Activated T-cell treated with anti-CD3 and anti-CD28 coated beads, Interleukin-2, amount 50 U/mL, for 48 hours (primary cell): ENCODE results near the gene CCDC127.
"Not testable (repeated sequence)": the region's sequence is repeated elsewhere in the genome, so short reads cannot be mapped to it uniquely, and the experiment has no call there.

ENCODE experiments used
- DNase-seq, 2 experiments: peaks; one replicate each; pipeline ENCODE4 v3.0.0-alpha.2; 2020

CCDC127 gene

GRCh38 chr5:231661-232060, 13.7 kb upstream of the CCDC127 start:
- no peak for DNase-seq

- no peak for DNase-seq
Observed at GRCh38 chr5:230711-231110, 12.8 kb upstream of the CCDC127 start.

GRCh38 chr5:228886-229285, 10.9 kb upstream of the CCDC127 start:
- no peak for DNase-seq

GRCh38 chr5:227375-227774, 9.4 kb upstream of the CCDC127 start:
- DNase-seq: not testable (repeated sequence)

GRCh38 chr5:225334-225733, 7.4 kb upstream of the CCDC127 start:
- DNase-seq: no peak

- no peak for DNase-seq
Observed at GRCh38 chr5:223791-224190, 5.8 kb upstream of the CCDC127 start.

DNA sequence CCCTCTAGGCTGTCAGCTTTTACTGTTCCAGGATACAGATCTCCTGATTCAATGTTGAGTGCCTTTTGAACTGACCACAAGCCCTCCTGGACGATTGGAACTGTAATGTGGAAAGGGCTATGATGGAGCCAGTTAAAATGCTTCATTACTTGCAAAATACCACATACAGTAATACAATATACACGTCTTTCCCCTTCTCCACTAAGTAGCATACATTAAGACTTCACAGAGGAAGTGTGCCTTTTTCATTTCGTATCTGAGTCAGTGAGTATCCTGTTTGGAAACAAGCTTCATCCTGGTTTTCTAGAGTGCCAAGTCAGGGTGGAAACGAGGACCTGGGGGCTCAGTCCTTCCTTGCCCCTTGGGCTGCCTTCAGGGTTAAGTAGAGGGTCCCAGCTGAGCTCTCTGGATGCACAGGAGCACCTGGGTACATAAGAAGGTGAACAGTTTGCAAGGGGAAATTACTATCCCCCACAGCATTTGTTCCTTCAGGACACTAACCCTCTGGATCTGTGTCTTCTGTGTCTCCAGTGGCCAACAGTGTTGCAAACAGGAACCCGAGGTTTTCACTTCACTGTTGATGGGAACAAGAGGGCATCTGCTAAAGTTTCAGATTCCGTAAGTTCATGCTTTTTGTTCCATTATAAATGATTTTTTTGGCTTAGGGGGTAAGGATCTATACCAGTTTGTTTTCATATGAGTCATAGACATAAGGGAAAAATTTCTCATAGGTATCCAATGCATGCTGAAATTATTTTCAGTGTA, 5.2 kb upstream of the CCDC127 start:
- DNase-seq: peak in 1 of 2 experiments; percentile 12

- no peak for DNase-seq
Observed at GRCh38 chr5:219991-220390, 2.0 kb upstream of the CCDC127 start.

- peak; percentile 47 to 49 for DNase-seq
Observed at GRCh38 chr5:219460-219863, 1.5 kb upstream of the CCDC127 start.

DNA sequence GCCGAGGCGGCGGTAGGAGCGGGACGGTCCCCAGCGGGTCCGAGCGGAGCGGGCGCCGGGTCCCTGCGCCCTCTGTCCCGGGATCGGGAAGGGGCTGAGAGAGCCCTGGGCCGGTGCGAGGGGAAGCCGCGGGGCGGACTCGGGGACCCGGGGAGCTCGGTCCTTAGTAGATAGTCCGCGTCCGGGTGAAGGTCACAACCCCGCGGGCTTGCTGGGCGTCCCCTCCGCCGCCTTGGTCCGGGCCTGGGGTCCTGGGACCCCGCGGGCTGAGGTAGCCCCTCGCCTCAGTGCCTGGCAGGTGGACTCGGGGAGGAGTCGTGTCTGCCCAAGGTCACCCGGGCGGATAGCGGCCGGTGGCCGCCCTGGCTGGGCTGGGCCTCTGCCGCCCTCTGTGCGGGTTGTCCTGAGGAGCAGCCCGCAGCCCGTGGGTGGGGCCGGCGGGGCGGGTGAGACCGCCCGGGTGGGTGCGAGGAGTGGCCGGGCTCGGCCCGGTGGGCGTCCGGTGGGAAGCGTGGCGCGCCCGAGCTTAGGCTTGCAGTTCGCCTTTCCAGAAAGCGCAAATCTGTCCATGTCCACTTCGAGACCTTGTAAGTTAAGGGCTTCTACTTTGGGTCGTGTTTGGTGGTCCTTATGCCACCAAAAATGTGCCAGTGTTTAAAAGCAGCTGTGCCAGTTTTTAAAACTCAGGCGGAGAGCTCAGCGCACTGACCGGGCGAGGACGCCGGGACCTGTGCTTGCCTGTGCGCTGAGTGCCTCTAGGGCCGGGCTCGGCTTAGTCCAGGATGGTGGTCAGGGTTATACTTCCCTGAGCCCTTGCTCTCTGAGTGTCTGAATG, 721 bp upstream of the CCDC127 start:
- DNase-seq: peak; percentile 44 to 53

- DNase-seq: not testable (repeated sequence)
Observed at GRCh38 chr5:216076-216475, 1.9 kb downstream of the CCDC127 start.

DNA sequence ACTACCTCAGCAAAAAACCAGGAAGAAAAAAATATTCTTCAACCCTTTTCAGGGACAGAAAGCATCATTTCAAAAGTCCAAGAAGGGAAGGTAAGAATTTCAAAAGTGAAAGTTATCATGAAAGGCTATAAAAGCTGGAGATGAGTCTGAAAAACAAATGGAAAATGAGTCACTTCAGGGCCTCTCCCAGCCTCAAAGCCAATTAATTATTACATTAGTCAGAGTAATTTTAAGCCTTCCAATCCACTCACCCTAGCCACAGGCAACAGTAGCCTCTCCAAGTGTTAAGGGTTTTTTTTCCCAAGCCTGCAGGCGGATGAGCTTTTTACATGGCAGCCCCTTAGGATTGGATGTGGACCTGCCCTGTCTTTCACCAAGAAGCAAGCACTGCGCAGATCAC, 2.7 kb downstream of the CCDC127 start:
- DNase-seq: peak; percentile 31 to 40

- DNase-seq: no peak
Observed at GRCh38 chr5:213803-214395, 4.1 kb downstream of the CCDC127 start.

GRCh38 chr5:208449-209114, 9.4 kb downstream of the CCDC127 start:
- no peak for DNase-seq

DNA sequence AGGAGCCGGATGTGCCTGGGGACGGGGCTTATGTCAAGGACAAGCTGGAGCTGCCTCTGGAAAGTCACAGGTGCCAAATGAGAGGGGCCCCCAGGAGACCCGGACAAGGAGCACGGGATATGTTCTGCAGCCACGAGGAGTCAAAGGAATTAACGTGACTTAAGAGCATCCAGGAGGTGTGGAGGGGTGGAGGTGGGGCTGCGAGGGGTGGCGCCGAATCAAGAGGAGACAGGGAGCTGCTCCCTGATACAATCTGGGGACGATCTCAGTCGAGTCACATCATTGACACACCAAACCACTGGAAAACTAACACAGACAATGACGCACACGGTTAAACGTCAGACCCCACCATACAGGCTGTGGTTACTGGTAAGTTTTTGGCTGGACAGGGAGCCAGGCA, 10.4 kb downstream of the CCDC127 start:
- no peak for DNase-seq

- no peak for DNase-seq
Observed at GRCh38 chr5:206927-207536, 10.9 kb downstream of the CCDC127 start.

DNA sequence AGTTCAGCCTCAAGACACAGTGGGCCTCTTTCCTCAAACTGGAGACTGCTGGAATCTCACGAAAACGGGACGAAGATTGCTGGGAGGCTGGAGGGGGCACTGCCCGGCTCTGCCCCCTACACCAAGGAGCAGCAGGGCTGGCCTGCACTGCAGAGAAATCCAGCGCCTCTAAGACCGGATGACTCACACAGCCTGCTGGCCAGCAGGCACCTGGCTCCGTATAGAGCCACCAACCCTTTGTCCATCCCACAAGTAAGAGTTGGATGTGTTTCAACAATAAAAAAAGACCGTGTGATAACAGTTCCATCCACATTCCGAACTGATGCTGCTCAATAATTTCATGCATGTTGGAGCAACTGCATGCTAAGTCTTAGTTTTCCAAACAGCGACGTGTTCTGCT, 11.5 kb downstream of the CCDC127 start:
- no peak for DNase-seq

DNA sequence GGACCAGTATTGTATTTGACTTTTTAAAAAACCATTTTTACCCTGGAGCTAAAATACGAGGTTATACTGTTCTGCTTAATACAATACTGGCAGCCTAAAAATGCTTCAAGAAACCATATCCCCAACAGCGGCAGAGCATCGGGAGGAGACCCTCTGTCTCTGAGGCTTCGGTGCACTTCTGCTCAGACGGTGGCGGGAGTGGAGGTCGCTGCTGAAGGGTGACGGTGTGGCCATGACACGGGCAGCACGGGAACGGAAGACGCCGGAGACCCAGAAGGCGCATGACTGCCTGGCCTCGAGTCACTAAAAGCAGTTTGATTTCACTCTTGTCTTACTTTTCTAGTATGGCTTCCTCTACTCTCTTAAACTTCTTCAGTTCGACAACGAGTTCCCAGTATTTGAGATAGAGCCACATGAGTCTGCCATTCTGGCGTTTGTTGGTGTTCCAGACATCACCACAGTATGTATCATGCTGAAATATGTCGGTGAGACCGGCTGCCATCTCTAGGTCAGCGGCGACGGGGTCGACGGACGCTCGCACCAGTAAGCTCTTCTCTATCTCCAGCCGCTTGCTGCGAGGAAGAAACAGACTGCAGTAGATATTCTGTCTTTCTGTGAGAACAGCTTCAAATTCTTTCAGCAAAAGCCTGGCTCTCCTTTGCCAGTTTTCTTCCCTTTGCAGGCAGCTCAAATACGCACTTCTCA, 12.8 kb downstream of the CCDC127 start:
- DNase-seq: no peak

GRCh38 chr5:204462-204861, 13.5 kb downstream of the CCDC127 start:
- DNase-seq: no peak

- DNase-seq: no peak
Observed at GRCh38 chr5:204001-204400, 14.0 kb downstream of the CCDC127 start.

DNA sequence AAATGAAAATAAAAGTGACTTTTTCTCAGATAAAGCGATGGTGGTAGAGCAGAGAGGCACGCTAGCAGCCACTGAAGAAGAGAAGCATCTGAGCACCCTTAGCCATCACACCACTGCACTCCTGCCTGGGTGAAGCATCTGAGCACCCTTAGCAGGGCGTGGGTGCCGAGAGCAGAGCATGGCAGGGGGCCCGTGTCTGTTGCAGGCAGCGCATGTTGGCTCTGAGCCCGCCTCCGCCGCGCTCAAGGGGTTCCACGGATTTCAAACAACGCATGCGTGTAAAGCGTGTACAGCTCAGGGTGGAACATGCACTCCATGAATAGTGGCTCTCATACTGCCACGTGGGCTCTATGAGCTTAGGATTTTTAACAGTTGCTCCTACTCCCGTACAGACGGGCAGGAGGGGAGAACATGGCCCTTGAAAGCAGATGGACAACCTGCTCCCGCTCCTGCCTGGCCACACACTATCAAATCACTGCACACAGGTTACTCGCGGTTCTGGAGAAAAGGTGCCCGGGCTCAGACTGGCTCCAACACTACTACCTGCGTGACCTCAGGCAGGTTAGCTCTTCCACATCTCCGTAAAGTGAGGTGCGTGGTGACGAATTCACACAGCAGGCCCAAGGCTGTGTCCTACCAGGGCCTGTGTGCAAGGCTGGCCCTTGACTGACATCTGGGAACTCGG, 14.6 kb downstream of the CCDC127 start:
- DNase-seq: no peak

DNA sequence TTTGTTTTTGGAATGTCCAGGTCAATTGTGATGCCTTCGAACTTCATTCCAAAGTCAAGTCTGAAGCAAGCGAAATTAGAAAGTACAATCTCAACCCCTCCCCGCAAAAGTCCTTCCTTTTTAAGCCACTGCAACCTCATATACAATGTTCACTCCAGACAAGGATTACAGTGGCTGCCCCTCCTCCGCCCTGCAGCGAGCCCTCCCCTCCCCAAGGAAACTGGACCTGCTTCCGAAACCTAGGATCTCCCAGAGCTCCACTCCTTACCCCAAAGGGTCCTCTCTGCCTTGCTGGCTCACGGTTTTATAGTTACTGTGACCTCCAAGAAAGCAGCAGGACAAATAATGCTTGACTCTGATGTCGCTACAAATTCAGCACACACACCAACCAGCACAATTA, 16.3 kb downstream of the CCDC127 start:
- DNase-seq: no peak
